ENCODE data around the gene ZNF44.

GRCh38 chr19:12331211-12331941 lies 36.7 kb upstream of the ZNF44 start:
- TF ChIP-seq CTCF (conservative IDR thresholded peaks at IDR 0.05) (no peak), EZH2 (IDR thresholded peaks at IDR 0.05; ENCODE audit: low read depth) (no peak)
